ENCODE measurements around the gene GPC3. TPM values are rescaled to one million over a fixed set of nuclear protein-coding genes. Genes with fewer than 3 reads are reported as not detected.

The GPC3 gene
- total RNA-seq, 1 donor from 2014 or later: 15.5 TPM

DNA sequence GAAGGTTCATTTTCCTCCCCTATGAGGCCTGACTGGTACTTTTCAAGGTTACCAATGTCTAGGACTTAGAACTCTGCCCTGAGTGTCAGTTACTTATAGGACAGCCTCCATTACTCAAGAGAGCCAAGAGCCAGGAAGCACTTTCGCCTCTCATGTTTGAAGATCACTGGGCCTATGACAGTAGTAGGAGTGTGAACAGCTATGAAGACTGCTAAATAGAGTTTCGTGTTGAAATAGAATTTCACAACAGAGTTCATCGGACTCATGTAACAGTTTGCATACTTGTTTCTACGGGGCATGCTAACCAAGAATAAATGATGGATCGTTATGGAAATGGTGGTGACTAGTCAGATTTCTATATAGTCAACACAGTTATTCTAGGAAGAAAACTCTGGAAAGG, 472.3 kb downstream of the GPC3 start:
- H3K36me3 ChIP-seq: no peaks in the 10 kb centered on the region
- H3K9me3 ChIP-seq: no peaks in the 10 kb centered on the region
- H3K27ac ChIP-seq: no peak overlapping the region
- no peaks in the 10 kb centered on the region for H3K27me3 ChIP-seq
- no peak for DNase-seq (ENCODE audit: extremely low spot score in 2 of 2)
- intact Hi-C loops (cut with DNase I): no loop called here
- no peaks in the 10 kb centered on the region for H3K4me1 ChIP-seq
- TF ChIP-seq POLR2AphosphoS5 (IDR thresholded peaks at IDR 0.05; ENCODE audit: insufficient read depth in 1 of 2, low read depth in 1 of 2) (no peak), POLR2A (IDR thresholded peaks at IDR 0.05) (no peak)
- TF ChIP-seq, protein P1, sequence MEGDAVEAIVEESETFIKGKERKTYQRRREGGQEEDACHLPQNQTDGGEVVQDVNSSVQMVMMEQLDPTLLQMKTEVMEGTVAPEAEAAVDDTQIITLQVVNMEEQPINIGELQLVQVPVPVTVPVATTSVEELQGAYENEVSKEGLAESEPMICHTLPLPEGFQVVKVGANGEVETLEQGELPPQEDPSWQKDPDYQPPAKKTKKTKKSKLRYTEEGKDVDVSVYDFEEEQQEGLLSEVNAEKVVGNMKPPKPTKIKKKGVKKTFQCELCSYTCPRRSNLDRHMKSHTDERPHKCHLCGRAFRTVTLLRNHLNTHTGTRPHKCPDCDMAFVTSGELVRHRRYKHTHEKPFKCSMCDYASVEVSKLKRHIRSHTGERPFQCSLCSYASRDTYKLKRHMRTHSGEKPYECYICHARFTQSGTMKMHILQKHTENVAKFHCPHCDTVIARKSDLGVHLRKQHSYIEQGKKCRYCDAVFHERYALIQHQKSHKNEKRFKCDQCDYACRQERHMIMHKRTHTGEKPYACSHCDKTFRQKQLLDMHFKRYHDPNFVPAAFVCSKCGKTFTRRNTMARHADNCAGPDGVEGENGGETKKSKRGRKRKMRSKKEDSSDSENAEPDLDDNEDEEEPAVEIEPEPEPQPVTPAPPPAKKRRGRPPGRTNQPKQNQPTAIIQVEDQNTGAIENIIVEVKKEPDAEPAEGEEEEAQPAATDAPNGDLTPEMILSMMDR (IDR thresholded peaks at IDR 0.05): no peak
- no peak overlapping the region for H3K4me3 ChIP-seq

DNA sequence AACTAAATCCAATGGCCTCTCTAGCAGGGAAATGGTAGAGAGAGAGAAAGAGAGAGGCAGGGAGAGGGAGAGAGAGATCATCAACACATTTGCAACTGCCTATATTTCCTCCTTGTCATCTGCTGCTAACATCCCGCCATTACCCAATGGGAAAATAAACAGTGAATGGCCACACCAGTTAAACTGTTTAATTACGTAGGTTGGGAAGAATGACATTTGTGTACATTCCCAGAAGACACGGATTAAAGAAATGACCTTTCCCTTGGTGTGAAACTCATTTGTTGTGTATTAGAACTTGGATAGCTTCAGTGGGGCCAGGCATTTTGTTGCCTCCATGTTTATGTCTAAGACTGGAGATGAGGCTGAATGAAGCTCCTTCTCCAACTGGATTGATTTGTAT, 474.4 kb downstream of the GPC3 start:
- no peaks in the 10 kb centered on the region for H3K4me1 ChIP-seq
- TF ChIP-seq POLR2AphosphoS5 (IDR thresholded peaks at IDR 0.05; ENCODE audit: insufficient read depth in 1 of 2, low read depth in 1 of 2): no peak
- no peak for TF ChIP-seq POLR2A (IDR thresholded peaks at IDR 0.05)
- TF ChIP-seq, protein P1 (IDR thresholded peaks at IDR 0.05): no peak
- intact Hi-C loops (cut with DNase I): no loop called here
- H3K36me3 ChIP-seq: no peaks in the 10 kb centered on the region
- H3K27me3 ChIP-seq: no peaks in the 10 kb centered on the region
- H3K27ac ChIP-seq: no peak overlapping the region
- no peaks in the 10 kb centered on the region for H3K9me3 ChIP-seq
- H3K4me3 ChIP-seq: no peak overlapping the region
- no peak for DNase-seq (ENCODE audit: extremely low spot score in 2 of 2)

DNA sequence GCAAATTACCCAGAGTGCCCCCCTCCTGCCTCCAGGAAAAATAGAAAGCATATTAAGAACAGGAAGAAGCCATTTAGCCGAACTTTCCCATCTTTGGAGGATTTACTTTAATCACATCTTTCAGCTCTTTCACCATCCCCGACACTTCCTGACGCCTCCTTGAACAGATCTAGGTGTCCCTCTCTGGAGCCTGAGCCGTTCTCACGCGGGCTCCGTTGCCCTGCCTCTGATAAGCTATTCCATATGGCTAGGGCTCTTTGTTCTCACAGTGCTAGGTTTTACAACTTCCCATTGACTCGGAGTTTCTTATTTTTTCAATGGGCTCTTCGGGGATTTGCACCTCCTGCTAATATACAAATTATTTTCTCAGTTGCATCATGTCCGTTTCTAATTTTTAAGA, 488.0 kb downstream of the GPC3 start:
- Histone ChIP-seq H3K27me3 (no peaks in the 10 kb centered on the region), H3K4me3 (no peak overlapping the region), H3K27ac (no peak overlapping the region), H3K4me1 (no peaks in the 10 kb centered on the region), H3K36me3 (no peaks in the 10 kb centered on the region), H3K9me3 (no peaks in the 10 kb centered on the region)
- intact Hi-C loops (cut with DNase I): no loop called here
- TF ChIP-seq POLR2A (IDR thresholded peaks at IDR 0.05): no peak
- no peak for TF ChIP-seq POLR2AphosphoS5 (IDR thresholded peaks at IDR 0.05; ENCODE audit: insufficient read depth in 1 of 2, low read depth in 1 of 2)
- TF ChIP-seq, protein P1 (IDR thresholded peaks at IDR 0.05): no peak
- no peak for DNase-seq (ENCODE audit: extremely low spot score in 2 of 2)

DNA sequence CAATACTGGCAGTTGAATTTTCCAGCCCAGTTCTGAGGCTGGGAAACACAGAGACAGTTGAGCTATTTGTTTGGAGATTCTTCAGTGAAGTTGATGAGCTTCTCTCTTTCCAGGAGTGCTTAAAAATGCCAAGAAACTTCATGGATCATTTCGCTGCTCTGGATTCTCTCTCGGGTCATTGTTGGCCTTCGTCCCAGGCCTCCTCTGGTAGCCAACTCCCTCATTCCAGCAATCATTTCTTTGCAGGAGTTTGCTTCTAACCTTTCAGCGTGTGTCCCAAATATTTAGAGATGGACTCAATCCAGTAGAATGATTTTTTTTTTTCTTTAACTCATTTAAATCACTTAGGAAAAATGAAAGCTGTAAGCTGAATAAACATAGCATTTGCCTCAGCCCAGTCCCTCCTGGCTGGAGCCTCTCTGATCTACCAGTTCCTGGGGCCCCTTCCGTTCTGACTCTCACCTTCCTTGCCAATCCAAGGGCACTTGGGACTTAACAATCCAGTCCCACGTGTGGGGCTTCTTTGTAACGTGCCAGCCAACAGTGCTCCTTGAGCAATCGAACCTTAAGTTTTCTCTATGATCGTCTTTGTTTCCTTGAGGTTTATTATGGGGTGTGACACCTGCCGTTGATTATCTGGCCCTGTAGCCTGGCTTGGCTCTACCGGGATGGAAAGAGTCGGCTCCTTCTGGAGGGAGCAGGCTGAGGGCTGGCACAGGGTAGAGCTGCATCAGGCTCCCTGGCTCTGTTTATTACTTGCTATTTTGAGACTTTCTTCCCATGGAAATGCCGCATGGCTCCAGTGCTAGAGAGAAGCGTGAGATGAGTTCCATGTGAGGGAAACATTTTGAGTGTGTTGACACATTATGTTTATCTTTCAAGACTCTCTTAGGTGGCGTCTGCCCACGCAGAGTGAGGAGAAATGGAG, 489.7 kb downstream of the GPC3 start:
- no peaks in the 10 kb centered on the region for H3K27me3 ChIP-seq
- no peak for TF ChIP-seq POLR2AphosphoS5 (IDR thresholded peaks at IDR 0.05; ENCODE audit: insufficient read depth in 1 of 2, low read depth in 1 of 2)
- no peak for TF ChIP-seq POLR2A (IDR thresholded peaks at IDR 0.05)
- TF ChIP-seq, protein P1 (IDR thresholded peaks at IDR 0.05): no peak
- DNase-seq (ENCODE audit: extremely low spot score in 2 of 2): no peak
- no peak overlapping the region for H3K27ac ChIP-seq
- intact Hi-C loops (cut with DNase I): no loop called here
- H3K9me3 ChIP-seq: no peaks in the 10 kb centered on the region
- H3K36me3 ChIP-seq: no peaks in the 10 kb centered on the region
- no peak overlapping the region for H3K4me3 ChIP-seq
- H3K4me1 ChIP-seq: no peaks in the 10 kb centered on the region

DNA sequence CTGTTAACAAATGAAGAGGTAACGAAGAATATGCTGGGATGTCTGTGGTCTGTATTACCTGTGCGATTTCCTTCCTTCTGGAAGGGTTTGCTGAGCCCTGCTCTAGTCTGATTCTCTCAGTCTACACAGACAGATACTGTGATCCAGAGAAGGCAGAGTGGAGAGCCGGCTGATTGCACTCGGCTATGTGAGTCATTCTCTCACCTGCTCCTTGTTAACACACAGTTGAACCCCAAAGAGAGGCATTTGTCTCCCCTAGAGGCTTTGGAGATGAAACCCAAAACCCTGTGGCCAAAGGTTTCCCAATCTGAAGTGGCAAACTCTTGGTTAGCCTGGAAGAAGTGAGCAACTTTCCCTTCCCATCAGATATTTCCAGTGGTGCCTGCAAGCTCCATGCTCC, 492.0 kb downstream of the GPC3 start:
- H3K27me3 ChIP-seq: no peaks in the 10 kb centered on the region
- TF ChIP-seq POLR2A (IDR thresholded peaks at IDR 0.05) (no peak), POLR2AphosphoS5 (IDR thresholded peaks at IDR 0.05; ENCODE audit: insufficient read depth in 1 of 2, low read depth in 1 of 2) (no peak)
- TF ChIP-seq, protein P1 (IDR thresholded peaks at IDR 0.05): no peak
- H3K4me1 ChIP-seq: no peaks in the 10 kb centered on the region
- H3K27ac ChIP-seq: no peak overlapping the region
- intact Hi-C loops (cut with DNase I): no loop called here
- H3K4me3 ChIP-seq: no peak overlapping the region
- H3K9me3 ChIP-seq: no peaks in the 10 kb centered on the region
- DNase-seq (ENCODE audit: extremely low spot score in 2 of 2): no peak
- H3K36me3 ChIP-seq: no peaks in the 10 kb centered on the region
